Activated CD8-positive, alpha-beta memory T cell treated with anti-CD3 and anti-CD28 coated beads, Interleukin-2, amount 50 U/mL, for 48 hours (primary cell): Measurements from ENCODE around the gene COX7A2L.
"Not testable (repeated sequence)": the region's sequence is repeated elsewhere in the genome, so short reads cannot be mapped to it uniquely, and the experiment has no call there.

Source experiments
- DNase-seq: peaks from one replicate; pipeline ENCODE4 v3.0.0-alpha.2; 2020

COX7A2L gene

GRCh38 chr2:42337846-42338566 lies 23.0 kb downstream of the COX7A2L start:
- no peak for DNase-seq

GRCh38 chr2:42337356-42337820 lies 23.6 kb downstream of the COX7A2L start:
- no peak for DNase-seq

GRCh38 chr2:42336361-42336965 lies 24.6 kb downstream of the COX7A2L start:
- DNase-seq, result no peak

- DNase-seq, result no peak
Observed at GRCh38 chr2:42335514-42336104, 25.4 kb downstream of the COX7A2L start.

- not testable (repeated sequence) for DNase-seq
Observed at GRCh38 chr2:42334865-42335264, 26.2 kb downstream of the COX7A2L start.

GRCh38 chr2:42334220-42334619 lies 26.8 kb downstream of the COX7A2L start:
- no peak for DNase-seq

- no peak for DNase-seq
Observed at GRCh38 chr2:42333579-42333978, 27.4 kb downstream of the COX7A2L start.

- no peak for DNase-seq
Observed at GRCh38 chr2:42332575-42332974, 28.4 kb downstream of the COX7A2L start.

- no peak for DNase-seq
Observed at GRCh38 chr2:42331569-42332284, 29.3 kb downstream of the COX7A2L start.

GRCh38 chr2:42329736-42330135 lies 31.3 kb downstream of the COX7A2L start:
- no peak for DNase-seq

GRCh38 chr2:42328923-42329322 lies 32.1 kb downstream of the COX7A2L start:
- DNase-seq, result no peak

GRCh38 chr2:42328148-42328833 lies 32.7 kb downstream of the COX7A2L start:
- no peak for DNase-seq

- DNase-seq, result no peak
Observed at GRCh38 chr2:42327125-42327524, 33.9 kb downstream of the COX7A2L start.

GRCh38 chr2:42325609-42326008 lies 35.4 kb downstream of the COX7A2L start:
- DNase-seq, result no peak

- no peak for DNase-seq
Observed at GRCh38 chr2:42324949-42325348, 36.1 kb downstream of the COX7A2L start.

GRCh38 chr2:42324244-42324643 lies 36.8 kb downstream of the COX7A2L start:
- DNase-seq, result no peak

GRCh38 chr2:42321452-42322064 lies 39.5 kb downstream of the COX7A2L start:
- no peak for DNase-seq

- DNase-seq, result no peak
Observed at GRCh38 chr2:42319265-42319664, 41.8 kb downstream of the COX7A2L start.

- no peak for DNase-seq
Observed at GRCh38 chr2:42317945-42318344, 43.1 kb downstream of the COX7A2L start.

- no peak for DNase-seq
Observed at GRCh38 chr2:42317486-42317885, 43.5 kb downstream of the COX7A2L start.

GRCh38 chr2:42316910-42317309 lies 44.1 kb downstream of the COX7A2L start:
- no peak for DNase-seq

- DNase-seq, result no peak
Observed at GRCh38 chr2:42315844-42316470, 45.1 kb downstream of the COX7A2L start.
